Head of caudate nucleus (tissue), 42 donors: ENCODE results near the gene SKIC8.
A peak's percentile ranks its signal among the peaks of the same experiment; 100 is the strongest.

ENCODE experiments used
- DNase-seq, 42 donors: peaks; one replicate each; pipeline versions ENCODE4 v3.0.0 to v3.0.0-alpha.2; 2020 to 2021; ENCODE audit warnings: mixed read lengths in 7 of 42
- intact Hi-C: fragments of 100-400 bp; cut with DNase I; formaldehyde crosslinking; loops from one replicate; pipeline ENCODE4 v1.15.0; 2022

Gene SKIC8

DNA sequence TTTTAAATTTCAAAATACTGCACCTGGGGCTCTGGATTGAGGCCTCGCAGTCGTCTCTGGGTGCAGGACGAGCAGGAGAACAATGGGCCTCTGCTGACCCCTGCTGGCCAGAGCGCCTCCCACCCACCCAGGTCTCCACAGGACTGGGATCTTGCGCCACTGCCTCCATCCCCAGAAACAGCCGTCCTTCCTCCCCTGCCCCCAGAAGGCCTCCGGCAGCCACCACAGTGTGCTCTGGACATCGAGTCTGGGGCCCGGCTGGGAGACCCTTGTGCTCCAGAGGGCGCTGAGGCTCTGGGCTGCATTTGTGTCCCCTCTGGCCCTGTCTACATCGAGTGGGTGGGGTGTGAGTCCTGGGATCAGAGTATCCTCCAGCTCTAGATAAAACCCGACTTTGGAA lies 58.4 kb downstream of the SKIC8 start:
- intact Hi-C loops = loop anchor here (2.0 to 5.0 kb wide), 2 partner anchors 62 to 129 kb away; no protein-coding TSS in a partner anchor

DNA sequence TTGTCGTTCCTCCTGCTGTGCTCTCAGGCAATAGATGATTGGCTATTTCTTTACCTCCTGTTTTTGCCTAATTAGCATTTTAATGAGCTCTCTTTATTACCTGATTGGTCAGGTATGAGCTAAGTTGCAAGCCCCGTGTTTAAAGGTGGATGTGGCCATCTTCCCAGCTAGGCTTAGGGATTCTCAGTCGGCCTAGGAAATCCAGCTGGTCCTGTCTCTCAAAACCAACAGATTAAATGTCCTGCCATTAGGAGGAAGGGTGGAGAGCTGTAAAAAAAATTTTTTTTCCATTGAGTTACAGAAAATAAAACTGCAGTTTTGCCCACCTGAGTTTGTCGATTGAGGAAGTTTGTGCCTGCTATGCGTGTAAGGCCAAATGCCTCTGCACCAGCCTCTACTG lies 59.6 kb downstream of the SKIC8 start:
- intact Hi-C loops = loop anchor here (2.0 to 5.0 kb wide), 2 partner anchors 61 to 128 kb away; no protein-coding TSS in a partner anchor
- DNase-seq = peak in 1 of 42 donors; percentile 2

More for the DNA sequence above, 58.4 kb downstream of the SKIC8 start:
- peak; percentile 80 to 97 (median 92) for DNase-seq

DNA sequence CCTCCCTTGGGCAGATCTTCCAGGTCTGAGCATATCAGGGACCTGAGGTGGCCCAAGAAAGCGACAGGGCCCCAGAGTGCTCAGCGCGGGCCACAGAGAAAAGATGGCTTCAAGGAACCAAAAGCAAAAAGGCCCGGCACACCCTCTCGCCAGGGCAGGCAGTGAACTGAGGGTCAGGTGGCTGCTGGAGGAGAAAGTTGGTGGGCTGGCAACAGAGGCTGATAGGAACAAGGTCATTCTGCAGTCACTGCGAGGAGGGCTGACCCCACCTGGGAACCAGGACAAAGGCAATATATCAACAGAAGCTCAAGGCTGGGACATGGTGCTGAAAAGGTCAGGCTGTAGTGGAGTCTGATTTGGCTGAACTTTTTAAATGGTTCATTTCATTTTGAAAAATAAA lies 62.3 kb downstream of the SKIC8 start:
- peak in 1 of 42 donors; percentile 1 for DNase-seq
- intact Hi-C loops = no loop called here

DNA sequence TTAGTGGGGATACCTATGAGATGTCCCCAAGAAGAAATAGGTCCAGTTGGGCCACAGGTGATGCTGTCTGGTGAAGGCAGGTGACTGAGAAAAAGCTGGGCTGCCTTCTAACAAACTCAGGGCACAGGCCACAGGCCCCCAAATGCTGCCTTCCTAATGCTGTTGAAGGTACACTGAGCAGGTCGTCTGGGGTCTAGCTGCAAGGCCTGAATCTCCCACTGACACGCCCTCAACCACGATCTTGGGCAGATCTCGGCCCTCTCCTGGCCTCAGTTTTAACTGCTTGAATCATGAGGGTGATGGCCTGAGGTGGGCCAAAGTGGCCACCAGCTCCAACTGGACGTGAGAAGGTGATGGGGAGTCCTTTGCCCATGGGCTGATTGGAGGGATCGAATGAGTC lies 62.9 kb downstream of the SKIC8 start:
- no peak for DNase-seq
- intact Hi-C loops = no loop called here

DNA sequence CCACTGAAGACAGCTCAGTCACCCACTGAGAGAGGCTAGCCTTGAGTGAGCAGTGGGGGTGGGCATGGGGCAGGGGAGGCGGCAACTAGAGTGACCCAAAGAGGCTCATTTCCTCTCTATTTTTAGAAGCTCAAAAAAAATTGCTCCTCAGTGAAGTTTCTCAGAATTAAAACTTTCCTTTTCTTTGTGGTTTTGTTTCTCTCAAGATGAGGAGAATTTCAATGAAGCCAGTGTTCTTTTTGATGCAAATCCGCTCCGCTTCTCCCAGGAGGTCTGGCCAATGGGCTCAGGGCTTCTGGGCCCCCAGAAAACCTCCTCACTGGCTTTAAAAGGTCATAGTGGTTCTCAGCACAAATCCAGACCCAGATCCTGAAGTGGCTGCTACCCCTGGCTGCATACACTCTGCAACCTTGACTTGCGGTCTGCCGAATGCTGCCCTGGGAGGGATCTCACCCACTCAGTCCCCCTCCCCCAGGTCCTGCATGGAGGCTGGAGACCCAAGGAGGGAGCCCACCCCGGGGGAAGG lies 64.8 kb downstream of the SKIC8 start, which contains the start of gene ACSBG1:
TSS of gene ACSBG1 (minus strand) at position 51 of the 526 bp plus-strand sequence. CDS start 64 bp downstream, outside the sequence.
- intact Hi-C loops = no loop called here
- peak in 8 of 42 donors; percentile 19 to 68 (median 46) for DNase-seq

DNA sequence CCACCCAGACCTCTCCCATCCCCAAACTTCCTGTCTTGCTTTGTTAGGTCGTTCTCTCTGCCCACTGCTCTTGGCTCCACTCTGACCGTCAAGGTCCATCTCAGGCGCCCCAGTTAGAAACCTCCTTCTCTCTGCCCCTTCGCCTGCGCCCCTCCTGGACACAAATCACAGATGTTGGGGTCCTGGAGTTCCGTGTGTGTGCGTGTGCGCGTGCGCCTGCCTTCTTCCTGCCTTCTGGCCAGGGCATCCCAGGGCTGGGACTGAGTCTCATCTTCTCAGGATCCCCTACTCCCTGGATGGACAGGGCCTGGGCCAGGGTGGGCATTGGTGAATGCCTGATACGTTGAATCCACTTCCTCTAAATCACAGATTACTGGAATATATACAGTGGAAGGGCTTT lies 65.9 kb downstream of the SKIC8 start:
- intact Hi-C loops = no loop called here
- DNase-seq = no peak
